HEK293T (cell line): Measurements from ENCODE around the gene PPP1R3C.

Experiments
- CTCF ChIA-PET: fragments of 350-600 bp; formaldehyde crosslinking; extraction: SDS; loops from one replicate; lab custom pipeline; 2021; ENCODE audit warnings: antibody characterized with exemption, inconsistent platforms; lab: Yijun Ruan, JAX
- POLR2A ChIA-PET: fragments of 350-600 bp; formaldehyde crosslinking; extraction: SDS; loops from one replicate; lab custom pipeline; 2020; ENCODE audit warnings: antibody characterized with exemption, inconsistent platforms; lab: Yijun Ruan, JAX
- DNase-seq: peaks from one replicate; pipeline ENCODE4 v3.0.0; 2012; ENCODE audit warnings: mixed read lengths; ENCODE audit errors: extremely low spot score
- ARNT ChIP-seq: fragments of 450-650 bp; IDR thresholded peaks from 2 replicates; pipeline ENCODE4 v1.6.1; 2017; ENCODE audit warnings: mild to moderate bottlenecking
- BHLHE40 ChIP-seq: fragments of 450-650 bp; IDR thresholded peaks from 2 replicates; pipeline ENCODE4 v1.6.1; 2016; ENCODE audit warnings: mild to moderate bottlenecking, moderate library complexity, borderline replicate concordance
- CTBP1 ChIP-seq: fragments of 450-650 bp; IDR thresholded peaks from 2 replicates; pipeline ENCODE4 v1.6.1; 2016; ENCODE audit warnings: borderline replicate concordance
- ELF4 ChIP-seq: fragments of 450-650 bp; IDR thresholded peaks from 2 replicates; pipeline ENCODE4 v1.6.1; 2017; ENCODE audit warnings: antibody characterized with exemption
- FOXA1 ChIP-seq: fragments of 450-650 bp; IDR thresholded peaks from 2 replicates; pipeline ENCODE4 v1.6.1; 2016; ENCODE audit warnings: mild to moderate bottlenecking
- FOXK2 ChIP-seq: fragments of 450-650 bp; IDR thresholded peaks from 2 replicates; pipeline ENCODE4 v1.6.1; 2016; ENCODE audit warnings: mild to moderate bottlenecking
- FOXM1 ChIP-seq: fragments of 450-650 bp; IDR thresholded peaks from 2 replicates; pipeline ENCODE4 v1.6.1; 2017; ENCODE audit warnings: mild to moderate bottlenecking, borderline replicate concordance
- HDGF ChIP-seq: fragments of 450-650 bp; IDR thresholded peaks from 2 replicates; pipeline ENCODE4 v1.6.1; 2017; ENCODE audit warnings: antibody characterized with exemption, borderline replicate concordance
- L3MBTL2 ChIP-seq: fragments of 450-650 bp; conservative IDR thresholded peaks from 2 replicates; pipeline ENCODE4 v1.6.1; 2016; ENCODE audit warnings: mild to moderate bottlenecking
- LEF1 ChIP-seq: fragments of 450-650 bp; IDR thresholded peaks from 2 replicates; pipeline ENCODE4 v1.6.1; 2017; ENCODE audit warnings: mild to moderate bottlenecking, borderline replicate concordance
- NFRKB ChIP-seq: fragments of 450-650 bp; IDR thresholded peaks from 2 replicates; pipeline ENCODE4 v1.6.1; 2016; ENCODE audit warnings: mild to moderate bottlenecking, moderate library complexity
- PKNOX1 ChIP-seq: fragments of 450-650 bp; IDR thresholded peaks from 2 replicates; pipeline ENCODE4 v1.6.1; 2016
- SP1 ChIP-seq: fragments of 450-650 bp; IDR thresholded peaks from 2 replicates; pipeline ENCODE4 v1.6.1; 2017
- SUZ12 ChIP-seq: fragments of 450-650 bp; IDR thresholded peaks from 2 replicates; pipeline ENCODE4 v1.6.1; 2016; ENCODE audit warnings: mild to moderate bottlenecking
- TARDBP ChIP-seq: fragments of 450-650 bp; IDR thresholded peaks from 2 replicates; pipeline ENCODE4 v1.6.1; 2016
- ZNF384 ChIP-seq: fragments of 450-650 bp; IDR thresholded peaks from 2 replicates; pipeline ENCODE4 v1.6.1; 2016

The PPP1R3C gene

DNA sequence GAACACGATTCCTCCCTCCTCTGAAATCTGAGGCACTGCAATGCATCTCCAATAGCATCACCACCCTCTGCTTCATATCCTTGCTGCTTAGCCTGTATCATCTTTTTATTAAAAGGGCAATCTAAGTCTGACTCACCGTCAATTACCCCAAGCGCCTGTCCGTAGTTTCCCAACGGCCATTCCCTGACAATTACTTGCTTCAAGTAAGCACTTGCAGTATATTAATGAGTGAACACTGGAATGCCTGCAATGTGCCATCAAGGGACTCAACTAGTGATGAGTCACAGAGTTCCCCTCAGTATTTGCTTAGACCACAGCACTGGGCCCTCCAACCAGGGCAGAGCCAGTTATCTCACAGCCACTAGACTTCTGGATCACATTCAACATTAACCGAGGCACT lies 19.5 kb upstream of the PPP1R3C start:
- ChIA-PET CTCF (interaction anchor here (0.6 to 1.0 kb wide), 2 partner anchors 16 to 354 kb away, joined by 3 read pairs; no protein-coding TSS in a partner anchor), POLR2A (no interaction called here)
- no peak for DNase-seq
- no peak for TF ChIP-seq FOXK2
- TF ChIP-seq ZNF384: no peak
- no peak for TF ChIP-seq ELF4
- no peak for TF ChIP-seq SP1
- TF ChIP-seq L3MBTL2: no peak
- TF ChIP-seq LEF1: no peak
- no peak for TF ChIP-seq FOXA1
- TF ChIP-seq CTBP1: no peak
- no peak for TF ChIP-seq HDGF

GRCh38 chr10:91643700-91644099 lies 10.8 kb upstream of the PPP1R3C start:
- POLR2A ChIA-PET: no interaction called here
- DNase-seq: no peak
- TF ChIP-seq FOXM1 (no peak), ELF4 (no peak), BHLHE40 (no peak), LEF1 (no peak), CTBP1 (no peak), L3MBTL2 (no peak), HDGF (no peak), PKNOX1 (no peak), ZNF384 (no peak), NFRKB (no peak), SUZ12 (no peak), TARDBP (no peak), FOXK2 (no peak), SP1 (no peak), FOXA1 (no peak), ARNT (no peak)
- CTCF ChIA-PET: interaction anchor here (0.6 to 1.1 kb wide), 6 partner anchors 8 to 51 kb away, joined by 3 to 6 read pairs (median 4); partner anchors contain the start of gene PPP1R3C

- POLR2A ChIA-PET: no interaction called here
- DNase-seq: no peak
- CTCF ChIA-PET: interaction anchor here (0.8 to 1.0 kb wide), 3 partner anchors 7 to 51 kb away, joined by 4 to 6 read pairs (median 4); partner anchors contain the start of gene PPP1R3C
- TF ChIP-seq ZNF384 (no peak), LEF1 (no peak), CTBP1 (no peak), ARNT (no peak), SUZ12 (no peak), ELF4 (no peak)
Observed at GRCh38 chr10:91642831-91643692, 10.2 kb upstream of the PPP1R3C start.

DNA sequence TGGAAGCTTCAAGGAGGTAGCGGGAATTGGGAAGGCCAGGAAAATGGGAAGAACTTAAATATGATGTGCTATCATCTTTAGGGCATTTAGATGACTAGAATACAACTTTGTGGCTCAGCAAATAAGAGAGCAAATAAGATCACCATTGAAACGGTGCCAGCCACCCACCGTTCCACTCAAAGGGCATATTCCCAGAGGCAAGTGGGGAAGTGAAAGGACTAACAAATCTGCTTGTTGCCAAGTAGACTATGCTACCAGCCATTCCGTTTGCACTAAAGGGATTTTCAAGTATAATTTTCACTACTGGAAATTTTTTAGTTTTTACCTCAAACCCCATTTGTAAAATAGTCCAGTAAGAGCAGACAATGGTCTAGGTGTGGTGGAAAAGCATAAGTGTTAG lies 4.0 kb upstream of the PPP1R3C start:
- no peak for DNase-seq
- ChIA-PET POLR2A (no interaction called here), CTCF (interaction anchor here (1.2 to 3.3 kb wide), 4 partner anchors 15 to 338 kb away, joined by 3 to 24 read pairs (median 9); no protein-coding TSS in a partner anchor)
- TF ChIP-seq ARNT (no peak), SUZ12 (no peak), LEF1 (no peak)

DNA sequence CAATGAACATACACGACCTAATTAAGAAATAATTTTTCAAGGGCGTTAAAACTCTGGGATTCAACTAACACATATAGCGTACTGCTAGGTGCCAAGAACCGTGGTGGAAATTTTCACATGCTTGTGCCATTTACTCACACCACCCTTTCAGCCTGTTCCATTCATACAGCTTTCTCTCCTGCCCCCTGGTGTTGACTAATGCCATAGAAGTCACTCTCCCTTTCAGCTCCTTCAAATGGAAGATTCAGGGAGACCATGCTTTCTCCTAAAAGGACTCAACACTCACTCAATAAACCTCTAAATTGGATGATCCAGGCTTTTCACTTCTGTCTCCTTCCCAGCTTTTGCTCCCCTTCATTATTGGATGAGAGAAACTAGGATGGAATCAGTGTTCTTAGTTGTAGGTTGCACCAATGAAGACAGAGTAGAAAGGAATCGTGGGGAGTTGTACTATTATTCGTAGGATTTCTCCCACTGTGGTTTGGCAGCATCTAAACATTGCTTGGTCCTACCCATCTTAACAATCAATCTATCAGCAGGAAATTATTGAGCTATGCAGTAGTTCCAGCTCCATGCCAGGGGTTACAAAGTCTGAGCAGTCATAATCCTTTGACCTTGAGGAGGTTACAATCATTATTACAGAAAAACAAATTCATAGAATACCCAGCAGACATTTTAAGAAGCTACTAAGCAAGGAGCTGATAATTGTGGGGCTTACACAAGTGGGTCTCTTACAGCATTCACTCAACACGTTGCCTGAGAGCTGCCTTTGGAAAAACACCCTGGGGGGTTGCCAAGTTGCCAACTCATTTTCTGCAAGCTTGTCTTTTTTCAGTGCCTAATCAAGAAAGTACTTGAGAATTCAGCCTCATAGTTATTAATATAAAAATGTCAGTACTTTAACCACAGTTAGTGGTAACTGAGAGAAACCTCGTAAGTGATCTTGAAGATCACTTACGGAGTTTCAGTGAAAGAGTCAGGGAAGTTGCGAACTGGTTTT lies 2.8 kb upstream of the PPP1R3C start:
- CTCF ChIA-PET: interaction anchor here (0.6 to 3.3 kb wide), 21 partner anchors 8 to 338 kb away, joined by 3 to 24 read pairs (median 3); no protein-coding TSS in a partner anchor
- POLR2A ChIA-PET: interaction anchor here (0.7 to 1.0 kb wide), 5 partner anchors 10 to 337 kb away, joined by 3 to 5 read pairs (median 3); partner anchors contain the start of gene BTAF1
- peak; percentile 59 for DNase-seq
- TF ChIP-seq PKNOX1 (no peak), FOXA1 (no peak), TARDBP (no peak), ELF4 (no peak), CTBP1 (no peak), SUZ12 (no peak)

GRCh38 chr10:91634898-91635297 lies 2.0 kb upstream of the PPP1R3C start:
- no peak for DNase-seq
- CTCF ChIA-PET: interaction anchor here (0.7 to 3.3 kb wide), 17 partner anchors 8 to 336 kb away, joined by 3 to 24 read pairs (median 4); no protein-coding TSS in a partner anchor
- POLR2A ChIA-PET: interaction anchor here (0.7 to 1.0 kb wide), 4 partner anchors 9 to 289 kb away, joined by 3 to 5 read pairs (median 4); partner anchors contain the start of gene BTAF1
- TF ChIP-seq SP1: no peak
- TF ChIP-seq BHLHE40: no peak
- TF ChIP-seq TARDBP: no peak
- TF ChIP-seq LEF1: no peak
- TF ChIP-seq FOXK2: no peak
- no peak for TF ChIP-seq HDGF
